Activated CD8-positive, alpha-beta T cell treated with anti-CD3 and anti-CD28 coated beads for 36 hours (primary cell): Measurements from ENCODE around the gene SUCNR1. TPM values are rescaled to one million over a fixed set of nuclear protein-coding genes. Genes with fewer than 3 reads are reported as not detected.

Experiments used
- ATAC-seq: fragments of 200-7000 bp; cut with Tn5 transposase; one replicate; pipeline ENCODE4 v1.10.0; 2021; ENCODE audit warnings: mild to moderate bottlenecking, moderate library complexity
- CTCF ChIA-PET: fragments of 350-600 bp; sonication (Branson Sonifier 250); formaldehyde crosslinking; loops from one replicate; lab custom pipeline; 2021; ENCODE audit warnings: antibody characterized with exemption; lab: Charles Lee
- POLR2A ChIA-PET: fragments of 350-600 bp; sonication (Branson Sonifier 250); formaldehyde crosslinking; loops from one replicate; lab custom pipeline; 2021; ENCODE audit warnings: antibody characterized with exemption; lab: Charles Lee
- DNase-seq: peaks from one replicate; pipeline ENCODE4 v3.0.0-alpha.2; 2020
- H3K27ac Mint-ChIP-seq: one replicate; pipeline ENCODE4 v1.8.0; 2021; ENCODE audit warnings: mild to moderate bottlenecking, mixed read lengths
- H3K27me3 Mint-ChIP-seq: one replicate; pipeline ENCODE4 v1.8.0; 2021; ENCODE audit warnings: mixed read lengths
- H3K36me3 Mint-ChIP-seq: one replicate; pipeline ENCODE4 v1.8.0; 2021; ENCODE audit warnings: low read depth, mixed read lengths
- H3K4me1 Mint-ChIP-seq: one replicate; pipeline ENCODE4 v1.8.0; 2021; ENCODE audit warnings: low read depth, mixed read lengths
- H3K4me3 Mint-ChIP-seq: one replicate; pipeline ENCODE4 v1.8.0; 2021; ENCODE audit warnings: mild to moderate bottlenecking, moderate library complexity, mixed read lengths
- H3K9me3 Mint-ChIP-seq: one replicate; pipeline ENCODE4 v1.8.0; 2021; ENCODE audit warnings: mixed read lengths
- intact Hi-C: fragments of 100-400 bp; cut with micrococcal nuclease; formaldehyde crosslinking; loops from one replicate; pipeline ENCODE4 v1.10.0; 2022
- total RNA-seq, 2 experiments: library from RNA; stranded (reverse); gene quantifications; one replicate each; pipeline ENCODE4 v1.2.3, GENCODE V29; 2021
- TF ChIP-seq, protein P1 (sequence below): fragments of 200-600 bp; IDR thresholded peaks from one replicate; pipeline ENCODE4 v1.8.0; 2022; ENCODE audit warnings: antibody characterized with exemption, mild to moderate bottlenecking

The SUCNR1 gene
- total RNA-seq, 2 experiments from 2014 or later, result not detected

DNA sequence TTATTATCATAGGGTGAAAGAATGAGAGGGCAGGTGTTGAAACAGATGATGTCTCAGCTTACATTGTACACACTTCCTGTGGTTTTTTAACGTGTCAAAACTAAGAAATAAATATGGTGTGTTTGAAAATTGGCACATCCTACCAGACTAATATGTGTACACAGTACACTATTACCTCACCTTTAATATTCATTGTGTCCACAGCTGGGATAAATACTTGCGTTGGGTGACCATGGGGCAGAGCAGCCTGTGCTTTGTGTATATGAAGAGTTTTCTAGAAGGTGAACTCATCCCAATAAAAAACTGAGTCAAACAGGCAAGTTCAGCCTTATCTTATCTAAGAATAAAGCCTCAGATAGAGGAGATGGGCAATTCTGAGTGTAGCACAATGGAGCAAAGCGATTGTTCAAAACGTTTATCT, 17.3 kb downstream of the SUCNR1 start:
- intact Hi-C loops, result no loop called here
- no peak overlapping the region for H3K27ac Mint-ChIP-seq

DNA sequence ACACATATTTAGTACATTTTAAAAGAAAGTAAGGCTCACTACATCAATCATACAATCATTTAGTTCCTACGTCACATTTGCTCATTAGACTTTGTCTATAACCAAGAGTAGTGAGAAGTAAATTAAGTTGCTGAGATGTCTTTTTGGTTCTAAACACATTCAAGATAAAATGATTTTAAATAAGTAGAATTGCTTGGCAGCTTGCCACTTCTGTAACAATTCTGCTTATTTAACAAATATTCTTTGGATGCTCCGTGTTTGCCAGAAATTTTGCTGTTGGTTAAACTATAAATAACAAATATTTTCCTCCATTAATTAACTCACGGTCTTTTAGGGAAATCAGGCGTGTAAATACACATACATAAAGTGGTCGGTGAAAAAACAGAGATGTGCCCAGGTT, 18.3 kb downstream of the SUCNR1 start:
- ATAC-seq, result no peak
- CTCF ChIA-PET, result interaction anchor here (1.1 kb wide), 1 partner anchor 8 kb away, joined by 4 read pairs; no protein-coding TSS in a partner anchor
- no peaks in the 10 kb centered on the region for H3K9me3 Mint-ChIP-seq

More for the DNA sequence above, 17.3 kb downstream of the SUCNR1 start:
- Mint-ChIP-seq H3K27me3 (no peaks in the 10 kb centered on the region), H3K4me3 (no peak overlapping the region), H3K36me3 (no peaks in the 10 kb centered on the region), H3K9me3 (no peaks in the 10 kb centered on the region), H3K4me1 (peaks cover 15% of the 10 kb centered on the region)
- DNase-seq (no peak), ATAC-seq (peak; percentile 64)
- POLR2A ChIA-PET, result no interaction called here
- CTCF ChIA-PET, result no interaction called here
- TF ChIP-seq, protein P1, sequence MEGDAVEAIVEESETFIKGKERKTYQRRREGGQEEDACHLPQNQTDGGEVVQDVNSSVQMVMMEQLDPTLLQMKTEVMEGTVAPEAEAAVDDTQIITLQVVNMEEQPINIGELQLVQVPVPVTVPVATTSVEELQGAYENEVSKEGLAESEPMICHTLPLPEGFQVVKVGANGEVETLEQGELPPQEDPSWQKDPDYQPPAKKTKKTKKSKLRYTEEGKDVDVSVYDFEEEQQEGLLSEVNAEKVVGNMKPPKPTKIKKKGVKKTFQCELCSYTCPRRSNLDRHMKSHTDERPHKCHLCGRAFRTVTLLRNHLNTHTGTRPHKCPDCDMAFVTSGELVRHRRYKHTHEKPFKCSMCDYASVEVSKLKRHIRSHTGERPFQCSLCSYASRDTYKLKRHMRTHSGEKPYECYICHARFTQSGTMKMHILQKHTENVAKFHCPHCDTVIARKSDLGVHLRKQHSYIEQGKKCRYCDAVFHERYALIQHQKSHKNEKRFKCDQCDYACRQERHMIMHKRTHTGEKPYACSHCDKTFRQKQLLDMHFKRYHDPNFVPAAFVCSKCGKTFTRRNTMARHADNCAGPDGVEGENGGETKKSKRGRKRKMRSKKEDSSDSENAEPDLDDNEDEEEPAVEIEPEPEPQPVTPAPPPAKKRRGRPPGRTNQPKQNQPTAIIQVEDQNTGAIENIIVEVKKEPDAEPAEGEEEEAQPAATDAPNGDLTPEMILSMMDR, result no peak

DNA sequence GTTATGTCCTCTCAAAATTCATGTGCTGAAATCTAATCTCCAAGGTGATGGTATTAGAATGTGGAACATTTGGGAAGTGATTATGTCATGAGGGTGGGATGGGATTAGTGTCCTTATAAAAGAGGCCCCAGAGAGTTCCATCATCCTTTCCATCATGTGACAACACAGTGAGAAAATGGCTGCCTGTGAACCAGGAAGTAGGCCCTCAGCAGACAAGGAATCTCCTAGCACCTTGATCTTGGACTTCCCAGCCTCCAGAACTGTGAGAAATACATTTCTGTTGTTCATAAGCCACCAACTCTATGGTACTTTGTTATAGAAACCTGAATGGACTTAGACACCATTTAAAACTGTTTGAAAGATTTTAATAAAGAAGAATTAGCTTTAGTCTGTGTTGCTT, 20.8 kb downstream of the SUCNR1 start:
- Mint-ChIP-seq H3K4me1 (peaks cover 24% of the 10 kb centered on the region), H3K27ac (no peak overlapping the region), H3K9me3 (no peaks in the 10 kb centered on the region), H3K27me3 (no peaks in the 10 kb centered on the region), H3K4me3 (no peak overlapping the region), H3K36me3 (no peaks in the 10 kb centered on the region)
- DNase-seq (no peak), ATAC-seq (no peak)
- ChIA-PET CTCF (interaction anchor here (1.0 kb wide), 1 partner anchor 24 kb away, joined by 3 read pairs; no protein-coding TSS in a partner anchor), POLR2A (no interaction called here)
- intact Hi-C loops, result no loop called here
- TF ChIP-seq, protein P1, result no peak

More for the DNA sequence above, 18.3 kb downstream of the SUCNR1 start:
- H3K27me3 Mint-ChIP-seq, result no peaks in the 10 kb centered on the region
- no peak overlapping the region for H3K27ac Mint-ChIP-seq
- H3K4me3 Mint-ChIP-seq, result no peak overlapping the region
- intact Hi-C loops, result no loop called here
- peaks cover 22% of the 10 kb centered on the region for H3K4me1 Mint-ChIP-seq
- no peak for DNase-seq
- POLR2A ChIA-PET, result no interaction called here
- TF ChIP-seq, protein P1, result no peak
- H3K36me3 Mint-ChIP-seq, result no peaks in the 10 kb centered on the region

DNA sequence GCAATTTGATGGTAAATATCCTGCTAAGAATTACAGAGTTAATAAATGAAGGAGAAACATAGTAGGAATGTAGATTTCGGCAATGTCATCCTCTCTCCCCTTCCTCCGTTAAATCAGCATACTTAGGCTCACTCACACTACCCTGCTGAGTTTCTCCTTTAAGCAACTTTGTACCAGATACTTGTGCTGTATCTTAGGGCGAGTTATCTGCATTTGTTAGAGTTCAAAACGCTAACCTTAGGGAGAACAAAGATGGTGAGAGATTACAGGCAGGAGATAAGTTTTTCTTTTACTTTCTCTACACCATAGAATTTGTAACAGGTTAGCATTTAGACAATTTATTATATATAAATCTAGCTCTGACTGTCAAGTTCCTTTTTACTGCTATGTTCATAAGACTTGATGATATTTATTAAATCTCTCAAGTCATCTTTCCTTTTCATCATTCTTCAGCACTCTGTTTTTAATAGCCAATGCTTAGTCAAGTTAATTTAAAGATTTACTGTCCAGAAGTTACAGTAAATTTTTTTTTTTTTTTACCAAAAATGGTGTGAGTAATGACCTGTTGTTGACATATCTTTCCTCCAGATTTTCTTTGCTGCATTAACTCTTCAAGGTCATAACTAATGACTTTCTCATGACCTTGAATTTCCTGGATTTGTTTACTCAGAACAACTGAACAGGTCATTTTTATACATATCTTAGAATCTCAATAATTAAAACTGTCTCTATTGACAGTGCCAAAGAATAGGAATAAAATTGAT, 22.2 kb downstream of the SUCNR1 start:
- Mint-ChIP-seq H3K27ac (no peak overlapping the region), H3K9me3 (no peaks in the 10 kb centered on the region), H3K27me3 (no peaks in the 10 kb centered on the region), H3K36me3 (no peaks in the 10 kb centered on the region), H3K4me3 (no peak overlapping the region), H3K4me1 (peaks cover 15% of the 10 kb centered on the region)
- CTCF ChIA-PET, result interaction anchor here (0.6 kb wide), 1 partner anchor 58 kb away, joined by 3 read pairs; no protein-coding TSS in a partner anchor
- TF ChIP-seq, protein P1, result no peak
- intact Hi-C loops, result no loop called here
- no peak for DNase-seq
- POLR2A ChIA-PET, result no interaction called here
- ATAC-seq, result no peak
